Activated naive CD4-positive, alpha-beta T cell treated with anti-CD3 and anti-CD28 coated beads, Interleukin-2, amount 10 ng/mL, durations not matched to agents 7 days and 5 days (primary cell): ENCODE results near the gene KDM4F.
A peak's percentile ranks its signal among the peaks of the same experiment; 100 is the strongest.

ENCODE experiments used
- CTCF ChIA-PET: fragments of 350-600 bp; sonication (Branson Sonifier 250); formaldehyde crosslinking; loops from one replicate; lab custom pipeline; 2021; ENCODE audit warnings: antibody characterized with exemption; lab: Charles Lee
- DNase-seq: peaks from one replicate; pipeline ENCODE4 v3.0.0-alpha.2; 2020
- H3K27ac Mint-ChIP-seq: one replicate; pipeline ENCODE4 v1.8.0; 2021; ENCODE audit warnings: mild to moderate bottlenecking, moderate library complexity, mixed read lengths
- H3K27me3 Mint-ChIP-seq: one replicate; pipeline ENCODE4 v1.8.0; 2021; ENCODE audit warnings: mild to moderate bottlenecking, mixed read lengths
- H3K36me3 Mint-ChIP-seq: one replicate; pipeline ENCODE4 v1.8.0; 2021; ENCODE audit warnings: mixed read lengths
- H3K4me1 Mint-ChIP-seq: one replicate; pipeline ENCODE4 v1.8.0; 2021; ENCODE audit warnings: mixed read lengths
- H3K4me3 Mint-ChIP-seq: one replicate; pipeline ENCODE4 v1.8.0; 2021; ENCODE audit warnings: mild to moderate bottlenecking, moderate library complexity, mixed read lengths
- H3K9me3 Mint-ChIP-seq: one replicate; pipeline ENCODE4 v1.8.0; 2021; ENCODE audit warnings: mixed read lengths

The KDM4F gene

GRCh38 chr11:95044010-95044409 lies 5.2 kb upstream of the KDM4F start:
- CTCF ChIA-PET = interaction anchor here (0.6 kb wide), 1 partner anchor 496 kb away, joined by 3 read pairs; no protein-coding TSS in a partner anchor
- H3K4me3 Mint-ChIP-seq = no peak overlapping the region

GRCh38 chr11:95045812-95046211 lies 3.4 kb upstream of the KDM4F start:
- no peaks in the 10 kb centered on the region for H3K4me1 Mint-ChIP-seq
- no peaks in the 10 kb centered on the region for H3K36me3 Mint-ChIP-seq
- CTCF ChIA-PET = no interaction called here
- H3K27me3 Mint-ChIP-seq = peaks cover 46% of the 10 kb centered on the region
- DNase-seq = no peak
- H3K27ac Mint-ChIP-seq = no peak overlapping the region
- no peak overlapping the region for H3K4me3 Mint-ChIP-seq
- no peaks in the 10 kb centered on the region for H3K9me3 Mint-ChIP-seq

More at GRCh38 chr11:95044010-95044409, 5.2 kb upstream of the KDM4F start:
- H3K27me3 Mint-ChIP-seq = peaks cover 39% of the 10 kb centered on the region
- no peaks in the 10 kb centered on the region for H3K4me1 Mint-ChIP-seq
- no peak overlapping the region for H3K27ac Mint-ChIP-seq
- H3K36me3 Mint-ChIP-seq = no peaks in the 10 kb centered on the region
- no peaks in the 10 kb centered on the region for H3K9me3 Mint-ChIP-seq
- DNase-seq = no peak

GRCh38 chr11:95050595-95051202 lies 1.5 kb downstream of the KDM4F start:
- Mint-ChIP-seq H3K27me3 (peaks cover 29% of the 10 kb centered on the region), H3K4me1 (no peaks in the 10 kb centered on the region), H3K36me3 (no peaks in the 10 kb centered on the region), H3K4me3 (no peak overlapping the region), H3K9me3 (no peaks in the 10 kb centered on the region), H3K27ac (no peak overlapping the region)
- no peak for DNase-seq
- CTCF ChIA-PET = no interaction called here

- Mint-ChIP-seq H3K4me3 (no peak overlapping the region), H3K9me3 (no peaks in the 10 kb centered on the region), H3K36me3 (no peaks in the 10 kb centered on the region), H3K27me3 (peaks cover 40% of the 10 kb centered on the region), H3K4me1 (no peaks in the 10 kb centered on the region), H3K27ac (no peak overlapping the region)
- DNase-seq = no peak
- CTCF ChIA-PET = no interaction called here
Measured at GRCh38 chr11:95054356-95054755, 5.1 kb downstream of the KDM4F start.

GRCh38 chr11:95055283-95055897 lies 6.2 kb downstream of the KDM4F start:
- no peak overlapping the region for H3K27ac Mint-ChIP-seq
- CTCF ChIA-PET = no interaction called here
- no peaks in the 10 kb centered on the region for H3K9me3 Mint-ChIP-seq
- no peaks in the 10 kb centered on the region for H3K4me1 Mint-ChIP-seq
- H3K27me3 Mint-ChIP-seq = peaks cover 48% of the 10 kb centered on the region
- no peaks in the 10 kb centered on the region for H3K36me3 Mint-ChIP-seq
- no peak for DNase-seq
- H3K4me3 Mint-ChIP-seq = no peak overlapping the region

GRCh38 chr11:95057959-95058358 lies 8.7 kb downstream of the KDM4F start:
- Mint-ChIP-seq H3K27ac (no peak overlapping the region), H3K4me1 (no peaks in the 10 kb centered on the region), H3K36me3 (no peaks in the 10 kb centered on the region), H3K27me3 (peaks cover 60% of the 10 kb centered on the region), H3K4me3 (no peak overlapping the region), H3K9me3 (no peaks in the 10 kb centered on the region)
- no peak for DNase-seq
- CTCF ChIA-PET = interaction anchor here (2.5 kb wide), 1 partner anchor 9 kb away, joined by 7 read pairs; the partner anchor contains the start of gene SRSF8

GRCh38 chr11:95058621-95059020 lies 9.4 kb downstream of the KDM4F start:
- Mint-ChIP-seq H3K36me3 (no peaks in the 10 kb centered on the region), H3K27ac (no peak overlapping the region), H3K9me3 (no peaks in the 10 kb centered on the region), H3K4me3 (no peak overlapping the region), H3K27me3 (peaks cover 54% of the 10 kb centered on the region), H3K4me1 (no peaks in the 10 kb centered on the region)
- no peak for DNase-seq
- CTCF ChIA-PET = interaction anchor here (2.5 kb wide), 1 partner anchor 8 kb away, joined by 7 read pairs; the partner anchor contains the start of gene SRSF8

- H3K27me3 Mint-ChIP-seq = peaks cover 49% of the 10 kb centered on the region
- no peak for DNase-seq
- H3K36me3 Mint-ChIP-seq = no peaks in the 10 kb centered on the region
- no peak overlapping the region for H3K4me3 Mint-ChIP-seq
- H3K27ac Mint-ChIP-seq = no peak overlapping the region
- no peaks in the 10 kb centered on the region for H3K9me3 Mint-ChIP-seq
- no peaks in the 10 kb centered on the region for H3K4me1 Mint-ChIP-seq
- CTCF ChIA-PET = no interaction called here
Measured at GRCh38 chr11:95059046-95059445, 9.8 kb downstream of the KDM4F start.

- peaks cover 18% of the 10 kb centered on the region for H3K4me1 Mint-ChIP-seq
- peaks cover 16% of the 10 kb centered on the region for H3K27me3 Mint-ChIP-seq
- CTCF ChIA-PET = interaction anchor here (8.5 to 10.1 kb wide), 2 partner anchors 74 to 85 kb away, joined by 87 to 133 read pairs; no protein-coding TSS in a partner anchor
- H3K4me3 Mint-ChIP-seq = no peak overlapping the region
- peaks cover 11% of the 10 kb centered on the region for H3K36me3 Mint-ChIP-seq
- no peak overlapping the region for H3K27ac Mint-ChIP-seq
- no peak for DNase-seq
- no peaks in the 10 kb centered on the region for H3K9me3 Mint-ChIP-seq
Measured at GRCh38 chr11:95065336-95065735, 16.1 kb downstream of the KDM4F start.

- peaks cover 6% of the 10 kb centered on the region for H3K27me3 Mint-ChIP-seq
- no peaks in the 10 kb centered on the region for H3K9me3 Mint-ChIP-seq
- peaks cover 17% of the 10 kb centered on the region for H3K36me3 Mint-ChIP-seq
- peak within 1 kb of the TSS; percentile 97 for H3K27ac Mint-ChIP-seq
- peaks cover 24% of the 10 kb centered on the region for H3K4me1 Mint-ChIP-seq
- no peak for DNase-seq
- peak within 1 kb of the TSS; percentile 89 for H3K4me3 Mint-ChIP-seq
- CTCF ChIA-PET = interaction anchor here (0.8 to 10.1 kb wide), 10 partner anchors 9 to 689 kb away, joined by 3 to 143 read pairs (median 7); partner anchors contain the start of genes CWC15, ENDOD1 and KDM4D
Measured at GRCh38 chr11:95066716-95067038, 17.5 kb downstream of the KDM4F start, which contains the start of gene SRSF8. Gene SRSF8 (plus strand): TSS chr11:95066919. CDS start chr11:95067227, 308 bp downstream.

- Mint-ChIP-seq H3K4me1 (peaks cover 24% of the 10 kb centered on the region), H3K27ac (peak overlapping the region; percentile 97), H3K4me3 (peak overlapping the region; percentile 89), H3K27me3 (peaks cover 6% of the 10 kb centered on the region), H3K36me3 (peaks cover 17% of the 10 kb centered on the region), H3K9me3 (no peaks in the 10 kb centered on the region)
- DNase-seq = peak; percentile 83
- CTCF ChIA-PET = interaction anchor here (0.8 to 10.1 kb wide), 16 partner anchors 9 to 688 kb away, joined by 3 to 143 read pairs (median 4); partner anchors contain the start of genes CWC15, ENDOD1 and KDM4D
Measured at GRCh38 chr11:95067039-95067840, 18.0 kb downstream of the KDM4F start.

- peaks cover under 1% of the 10 kb centered on the region for H3K27me3 Mint-ChIP-seq
- CTCF ChIA-PET = interaction anchor here (0.9 to 10.1 kb wide), 15 partner anchors 8 to 688 kb away, joined by 3 to 143 read pairs (median 5); partner anchors contain the start of genes CWC15, ENDOD1 and KDM4D
- peak overlapping the region; percentile 89 for H3K4me3 Mint-ChIP-seq
- DNase-seq = peak; percentile 64
- H3K36me3 Mint-ChIP-seq = peaks cover 17% of the 10 kb centered on the region
- H3K4me1 Mint-ChIP-seq = peaks cover 24% of the 10 kb centered on the region
- H3K27ac Mint-ChIP-seq = peak overlapping the region; percentile 97
- H3K9me3 Mint-ChIP-seq = no peaks in the 10 kb centered on the region
Measured at GRCh38 chr11:95067841-95068219, 18.6 kb downstream of the KDM4F start.

GRCh38 chr11:95068549-95068948 lies 19.3 kb downstream of the KDM4F start:
- no peaks in the 10 kb centered on the region for H3K9me3 Mint-ChIP-seq
- H3K4me3 Mint-ChIP-seq = peak overlapping the region; percentile 89
- H3K27ac Mint-ChIP-seq = peak overlapping the region; percentile 97
- CTCF ChIA-PET = interaction anchor here (0.9 to 10.1 kb wide), 10 partner anchors 10 to 637 kb away, joined by 3 to 143 read pairs (median 6); partner anchors contain the start of gene ENDOD1
- H3K36me3 Mint-ChIP-seq = peaks cover 19% of the 10 kb centered on the region
- no peaks in the 10 kb centered on the region for H3K27me3 Mint-ChIP-seq
- DNase-seq = peak; percentile 85
- H3K4me1 Mint-ChIP-seq = peaks cover 24% of the 10 kb centered on the region

GRCh38 chr11:95070471-95070870 lies 21.2 kb downstream of the KDM4F start:
- CTCF ChIA-PET = interaction anchor here (1.0 to 10.1 kb wide), 9 partner anchors 11 to 97 kb away, joined by 3 to 143 read pairs (median 6); partner anchors contain the start of genes CWC15, ENDOD1 and KDM4D
- no peak overlapping the region for H3K4me3 Mint-ChIP-seq
- peaks cover 19% of the 10 kb centered on the region for H3K36me3 Mint-ChIP-seq
- H3K27me3 Mint-ChIP-seq = no peaks in the 10 kb centered on the region
- H3K27ac Mint-ChIP-seq = no peak overlapping the region
- peaks cover 24% of the 10 kb centered on the region for H3K4me1 Mint-ChIP-seq
- DNase-seq = no peak
- H3K9me3 Mint-ChIP-seq = no peaks in the 10 kb centered on the region
